Neuronal stem cell (in vitro differentiated cells): ENCODE measurements around the gene SLC25A44.

Source experiments
- DNase-seq: peaks from one replicate; pipeline ENCODE4 v3.0.0-alpha.2; 2013; ENCODE audit warnings: low spot score
- H2AFZ ChIP-seq: one replicate; pipeline ENCODE4 v1.6.1; 2013; ENCODE audit warnings: mild to moderate bottlenecking, low read length, inconsistent platforms
- H2AK5ac ChIP-seq: 2 replicates; pipeline ENCODE4 v1.6.1; 2013; ENCODE audit warnings: low read depth, mild to moderate bottlenecking, inconsistent platforms, low read length, moderate library complexity, mixed read lengths
- H2BK120ac ChIP-seq: 2 replicates; pipeline ENCODE4 v1.6.1; 2013; ENCODE audit warnings: low read depth, mild to moderate bottlenecking, inconsistent platforms, low read length, moderate library complexity, mixed read lengths
- H2BK12ac ChIP-seq: one replicate; pipeline ENCODE4 v1.6.1; 2013; ENCODE audit warnings: low read length, inconsistent platforms
- H2BK15ac ChIP-seq: 2 replicates; pipeline ENCODE4 v1.6.1; 2013; ENCODE audit warnings: mild to moderate bottlenecking, low read length, inconsistent platforms, mixed read lengths
- H2BK5ac ChIP-seq: one replicate; pipeline ENCODE4 v1.6.1; 2013; ENCODE audit warnings: inconsistent platforms, mild to moderate bottlenecking, low read length, moderate library complexity
- H3K14ac ChIP-seq: one replicate; pipeline ENCODE4 v1.6.1; 2013; ENCODE audit warnings: low read length, inconsistent platforms
- H3K18ac ChIP-seq: 2 replicates; pipeline ENCODE4 v1.6.1; 2013; ENCODE audit warnings: low read length, inconsistent platforms
- H3K23ac ChIP-seq: 2 replicates; pipeline ENCODE4 v1.6.1; 2013; ENCODE audit warnings: low read depth, mild to moderate bottlenecking, mixed read lengths, low read length, inconsistent platforms; ENCODE audit not compliant: poor library complexity
- H3K27ac ChIP-seq: replicated peaks from 3 replicates; pipeline ENCODE4 v1.5.1; 2013; ENCODE audit warnings: low read length, inconsistent platforms
- H3K27me3 ChIP-seq, 3 experiments: 2 replicates each; pipeline ENCODE4 v1.6.1; 2013; ENCODE audit warnings: low read length in 3 of 3, mild to moderate bottlenecking in 2 of 3, inconsistent platforms in 1 of 3, low read depth in 1 of 3, mixed read lengths in 1 of 3, moderate library complexity in 1 of 3; ENCODE audit not compliant: control insufficient read depth in 3 of 3, insufficient read depth in 3 of 3
- H3K36me3 ChIP-seq, 2 donors: replicated peaks in 1 of 2; 2 replicates each; pipeline ENCODE4 v1.6.1; 2013; ENCODE audit warnings: low read length in 2 of 2; ENCODE audit not compliant: control insufficient read depth in 2 of 2, insufficient read depth in 2 of 2
- H3K4ac ChIP-seq: 2 replicates; pipeline ENCODE4 v1.6.1; 2013; ENCODE audit warnings: inconsistent platforms, mild to moderate bottlenecking, low read length, moderate library complexity
- H3K4me1 ChIP-seq, 2 donors: 1 replicate in 1 of 2; 2 replicates in 1 of 2; pipeline ENCODE4 v1.6.1; 2013; ENCODE audit warnings: low read length in 2 of 2, low read depth in 1 of 2; ENCODE audit not compliant: control insufficient read depth in 2 of 2, insufficient read depth in 1 of 2
- H3K4me2 ChIP-seq: one replicate; pipeline ENCODE4 v1.6.1; 2013; ENCODE audit warnings: mild to moderate bottlenecking, low read length, inconsistent platforms; ENCODE audit not compliant: insufficient read depth, poor library complexity, severe bottlenecking
- H3K4me3 ChIP-seq, 2 donors: 2 replicates each; pipeline ENCODE4 v1.5.1; 2013; ENCODE audit warnings: low read length in 2 of 2, mild to moderate bottlenecking in 2 of 2, inconsistent platforms in 1 of 2, moderate library complexity in 1 of 2
- H3K79me1 ChIP-seq: one replicate; pipeline ENCODE4 v1.6.1; 2013; ENCODE audit warnings: low read depth, mild to moderate bottlenecking, inconsistent platforms, low read length, moderate library complexity
- H3K9ac ChIP-seq: one replicate; pipeline ENCODE4 v1.6.1; 2013; ENCODE audit warnings: mild to moderate bottlenecking, low read depth, low read length, inconsistent platforms; ENCODE audit not compliant: poor library complexity
- H3K9me3 ChIP-seq, 2 donors: replicated peaks in 1 of 2; 2 replicates each; pipeline versions ENCODE3 to v1.6.1; 2013; ENCODE audit warnings: low read length in 2 of 2, mild to moderate bottlenecking in 2 of 2, inconsistent platforms in 1 of 2, low read depth in 1 of 2, mixed read lengths in 1 of 2, moderate library complexity in 1 of 2; ENCODE audit not compliant: control insufficient read depth in 2 of 2, insufficient read depth in 1 of 2
- H4K8ac ChIP-seq: one replicate; pipeline ENCODE4 v1.6.1; 2013; ENCODE audit warnings: low read depth, mild to moderate bottlenecking, inconsistent platforms, low read length, moderate library complexity
- H4K91ac ChIP-seq: one replicate; pipeline ENCODE4 v1.6.1; 2013; ENCODE audit warnings: low read length, low read depth, mild to moderate bottlenecking, inconsistent platforms; ENCODE audit not compliant: poor library complexity
- WGBS, 2 donors: extraction: QIAGEN DNeasy Blood & Tissue Kit; methylation state at CpG; one replicate each; pipeline ENCODE4 v1.1.7; 2013; ENCODE audit warnings: missing lambda C conversion rate in 2 of 2, mixed read lengths in 1 of 2; ENCODE audit not compliant: insufficient read length in 2 of 2, insufficient replicate concordance in 1 of 2; ENCODE audit errors: extremely low coverage in 2 of 2; 5-methylcytosine and 5-hydroxymethylcytosine counted together

The SLC25A44 gene

GRCh38 chr1:156162430-156163037, 31.4 kb upstream of the SLC25A44 start:
- no peak overlapping the region for H2BK120ac ChIP-seq
- no peak overlapping the region for H2BK12ac ChIP-seq
- H4K91ac ChIP-seq: no peak overlapping the region
- no peak for DNase-seq
- no peak overlapping the region for H3K27ac ChIP-seq
- no peak overlapping the region for H3K18ac ChIP-seq
- no CpG with 5 or more reads among the region's 5 CpGs for WGBS, 2 donors
- no peaks in the 10 kb centered on the region for H3K79me1 ChIP-seq
- H3K9me3 ChIP-seq: peaks cover 0 to 2% of the 10 kb centered on the region in 2 donors
- no peak overlapping the region for H2BK15ac ChIP-seq
- no peak overlapping the region for H3K9ac ChIP-seq
- H2BK5ac ChIP-seq: no peak overlapping the region
- H3K23ac ChIP-seq: no peak overlapping the region
- peaks cover 11 to 12% of the 10 kb centered on the region in 2 donors for H3K4me1 ChIP-seq
- peak overlapping the region; percentile 69 for H2AFZ ChIP-seq
- no peak overlapping the region for H3K4ac ChIP-seq
- H3K4me2 ChIP-seq: no peak overlapping the region
- no peak overlapping the region for H4K8ac ChIP-seq
- H3K4me3 ChIP-seq: no peak overlapping the region
- no peaks in the 10 kb centered on the region for H3K36me3 ChIP-seq
- H3K27me3 ChIP-seq: peaks cover 0 to 7% (median 0%) of the 10 kb centered on the region in 3 experiments
- H3K14ac ChIP-seq: no peak overlapping the region
- H2AK5ac ChIP-seq: peak overlapping the region; percentile 20

DNA sequence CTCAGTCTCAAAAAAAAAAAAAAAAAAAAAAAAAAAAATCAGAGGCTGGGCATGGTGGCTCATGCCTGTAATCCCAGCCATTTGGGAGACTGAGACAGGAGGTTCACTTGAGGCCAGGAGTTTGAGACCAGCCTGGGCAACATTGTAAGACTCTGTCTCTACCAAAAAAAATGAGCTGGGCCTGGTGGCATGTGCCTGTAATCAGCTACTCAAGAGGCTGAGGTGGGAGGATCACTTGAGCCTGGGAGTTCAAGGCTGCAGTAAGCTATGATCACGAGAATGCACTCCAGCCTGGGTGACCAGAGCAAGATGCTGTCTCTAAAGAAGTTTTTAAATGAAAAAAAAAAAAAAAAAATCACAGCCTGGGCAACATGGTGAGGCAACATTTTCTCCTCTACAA, 30.2 kb upstream of the SLC25A44 start:
- peaks cover 0 to 5% of the 10 kb centered on the region in 2 donors for H3K9me3 ChIP-seq
- H2BK120ac ChIP-seq: no peak overlapping the region
- H3K9ac ChIP-seq: no peak overlapping the region
- H3K18ac ChIP-seq: no peak overlapping the region
- no peak overlapping the region for H4K8ac ChIP-seq
- H3K4me2 ChIP-seq: no peak overlapping the region
- peaks cover 11 to 12% of the 10 kb centered on the region in 2 donors for H3K4me1 ChIP-seq
- peaks cover 0 to 7% (median 0%) of the 10 kb centered on the region in 3 experiments for H3K27me3 ChIP-seq
- no peak overlapping the region for H2BK12ac ChIP-seq
- WGBS, 2 donors: no CpG with 5 or more reads among the region's 1 CpG
- no peak overlapping the region for H3K4me3 ChIP-seq
- H3K27ac ChIP-seq: no peak overlapping the region
- no peak overlapping the region for H3K14ac ChIP-seq
- H2BK5ac ChIP-seq: no peak overlapping the region
- H3K36me3 ChIP-seq: no peaks in the 10 kb centered on the region
- H3K23ac ChIP-seq: no peak overlapping the region
- no peak overlapping the region for H3K4ac ChIP-seq
- DNase-seq: no peak
- no peak overlapping the region for H2BK15ac ChIP-seq
- H2AFZ ChIP-seq: no peak overlapping the region
- H4K91ac ChIP-seq: no peak overlapping the region
- no peaks in the 10 kb centered on the region for H3K79me1 ChIP-seq
- H2AK5ac ChIP-seq: no peak overlapping the region

DNA sequence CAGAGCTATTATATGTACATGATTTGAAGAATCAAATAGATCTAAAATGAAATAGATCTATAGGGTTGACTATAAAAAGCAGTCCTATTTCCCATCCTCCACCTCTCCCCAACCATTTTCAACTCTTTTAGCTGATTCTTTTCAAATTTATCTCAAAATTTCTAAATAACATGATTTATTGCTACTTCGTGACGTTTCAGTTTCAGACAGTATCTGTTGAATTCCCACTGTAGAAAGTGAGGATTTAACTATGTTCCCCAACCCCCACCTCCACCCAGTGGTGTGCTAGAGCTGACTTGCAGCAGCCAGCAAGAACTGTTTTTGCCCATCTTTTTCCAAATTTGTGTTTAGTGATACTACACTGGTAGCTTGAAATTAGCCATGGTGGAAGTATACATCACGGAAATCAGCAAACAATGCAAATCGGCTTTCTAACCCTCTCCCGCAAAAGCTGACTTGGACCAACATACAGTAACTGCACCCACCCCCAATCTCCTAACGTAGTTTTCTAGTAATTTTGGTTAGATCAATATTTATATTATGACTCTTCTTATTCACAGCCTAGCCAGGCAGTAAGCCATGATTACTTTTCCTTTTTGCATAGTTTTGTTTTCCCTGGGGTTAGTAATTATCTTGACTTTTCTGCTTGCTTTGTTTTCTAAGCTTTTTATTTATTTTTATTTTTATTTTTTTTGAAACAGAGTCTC, 29.6 kb upstream of the SLC25A44 start:
- H2BK5ac ChIP-seq: no peak overlapping the region
- no peaks in the 10 kb centered on the region for H3K36me3 ChIP-seq
- H2BK120ac ChIP-seq: no peak overlapping the region
- no peak for DNase-seq
- no peak overlapping the region for H3K14ac ChIP-seq
- no peak overlapping the region for H4K8ac ChIP-seq
- no peak overlapping the region for H3K9ac ChIP-seq
- peaks cover 11 to 12% of the 10 kb centered on the region in 2 donors for H3K4me1 ChIP-seq
- no peak overlapping the region for H2AK5ac ChIP-seq
- no peak overlapping the region for H3K4ac ChIP-seq
- H3K27me3 ChIP-seq: peaks cover 0 to 7% (median 0%) of the 10 kb centered on the region in 3 experiments
- H3K23ac ChIP-seq: no peak overlapping the region
- no CpG with 5 or more reads among the region's 6 CpGs for WGBS, 2 donors
- H3K18ac ChIP-seq: no peak overlapping the region
- H4K91ac ChIP-seq: no peak overlapping the region
- no peak overlapping the region for H2BK12ac ChIP-seq
- H3K27ac ChIP-seq: no peak overlapping the region
- no peak overlapping the region for H2BK15ac ChIP-seq
- H2AFZ ChIP-seq: no peak overlapping the region
- peaks cover 0 to 5% of the 10 kb centered on the region in 2 donors for H3K9me3 ChIP-seq
- H3K79me1 ChIP-seq: no peaks in the 10 kb centered on the region
- H3K4me2 ChIP-seq: no peak overlapping the region
- H3K4me3 ChIP-seq: no peak overlapping the region

GRCh38 chr1:156165083-156165482, 28.8 kb upstream of the SLC25A44 start:
- Histone ChIP-seq H2BK15ac (no peak overlapping the region), H4K8ac (no peak overlapping the region), H2BK5ac (no peak overlapping the region), H2AK5ac (no peak overlapping the region), H4K91ac (no peak overlapping the region), H3K23ac (no peak overlapping the region), H3K18ac (no peak overlapping the region), H2BK120ac (no peak overlapping the region), H3K4me2 (no peak overlapping the region), H3K27ac (no peak overlapping the region), H3K27me3 (peaks cover 0 to 5% (median 0%) of the 10 kb centered on the region in 3 experiments), H2AFZ (no peak overlapping the region), H3K9ac (no peak overlapping the region), H3K4ac (no peak overlapping the region), H3K9me3 (peaks cover 0 to 5% of the 10 kb centered on the region in 2 donors), H3K79me1 (no peaks in the 10 kb centered on the region), H3K4me3 (no peak overlapping the region), H3K4me1 (peaks cover 10 to 11% of the 10 kb centered on the region in 2 donors), H3K14ac (no peak overlapping the region), H2BK12ac (no peak overlapping the region), H3K36me3 (no peaks in the 10 kb centered on the region)
- no peak for DNase-seq
- WGBS, 2 donors: no CpG with 5 or more reads among the region's 2 CpGs
